ENCODE results near the gene ELFN1.

The ELFN1 gene

DNA sequence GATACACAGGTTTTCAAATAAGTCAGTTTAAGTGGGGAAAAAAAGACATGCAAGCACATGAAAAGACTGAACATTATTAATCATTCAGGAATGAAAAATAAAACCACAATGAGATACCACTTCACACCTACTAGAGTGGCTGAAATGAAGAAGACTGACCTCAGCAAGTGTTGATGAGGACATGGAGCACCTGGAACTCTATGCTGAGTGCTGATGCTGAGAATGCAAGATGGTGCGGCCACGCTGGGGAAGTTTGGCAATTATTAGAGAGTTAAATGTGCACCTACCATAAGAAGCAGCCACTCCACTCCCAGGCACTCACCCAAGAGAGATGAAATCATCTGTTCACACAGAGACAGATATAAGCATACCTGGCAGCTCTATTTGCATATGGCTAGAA lies 32.9 kb upstream of the ELFN1 start:
- DNase-seq (no peak), ATAC-seq (ENCODE audit: insufficient read depth, low read depth) (no peak)
- H3K4me3 ChIP-seq (ENCODE audit: low read depth in 1 of 2, low read length in 2 of 2): no peak overlapping the region
- H3K79me2 ChIP-seq (ENCODE audit: insufficient read depth, low read length): no peaks in the 10 kb centered on the region
- no peak overlapping the region for H3K27ac ChIP-seq (ENCODE audit: low read length)
- no peaks in the 10 kb centered on the region for H3K27me3 ChIP-seq (ENCODE audit: insufficient read depth, low read length, poor library complexity)
- H3K9ac ChIP-seq (ENCODE audit: low read depth, low read length): no peak overlapping the region
- no peaks in the 10 kb centered on the region for H3K36me3 ChIP-seq (ENCODE audit: insufficient read depth, low read length)
- no peaks in the 10 kb centered on the region for H4K20me1 ChIP-seq (ENCODE audit: insufficient read depth, low read length)
- no peak overlapping the region for H3K4me2 ChIP-seq (ENCODE audit: insufficient read depth, low read length)
- H3K9me3 ChIP-seq (ENCODE audit: insufficient read depth, low read length, severe bottlenecking): peaks cover 21% of the 10 kb centered on the region
- H3K4me1 ChIP-seq (ENCODE audit: insufficient read depth, low read length): no peaks in the 10 kb centered on the region; the same call in 1 of the 2 replicates
- H2AFZ ChIP-seq (ENCODE audit: low read depth, low read length): no peak overlapping the region
- no peak for TF ChIP-seq EZH2 (IDR thresholded peaks at IDR 0.05; ENCODE audit: borderline replicate concordance, low read depth, low read length, severe bottlenecking)
- TF ChIP-seq, protein P1, sequence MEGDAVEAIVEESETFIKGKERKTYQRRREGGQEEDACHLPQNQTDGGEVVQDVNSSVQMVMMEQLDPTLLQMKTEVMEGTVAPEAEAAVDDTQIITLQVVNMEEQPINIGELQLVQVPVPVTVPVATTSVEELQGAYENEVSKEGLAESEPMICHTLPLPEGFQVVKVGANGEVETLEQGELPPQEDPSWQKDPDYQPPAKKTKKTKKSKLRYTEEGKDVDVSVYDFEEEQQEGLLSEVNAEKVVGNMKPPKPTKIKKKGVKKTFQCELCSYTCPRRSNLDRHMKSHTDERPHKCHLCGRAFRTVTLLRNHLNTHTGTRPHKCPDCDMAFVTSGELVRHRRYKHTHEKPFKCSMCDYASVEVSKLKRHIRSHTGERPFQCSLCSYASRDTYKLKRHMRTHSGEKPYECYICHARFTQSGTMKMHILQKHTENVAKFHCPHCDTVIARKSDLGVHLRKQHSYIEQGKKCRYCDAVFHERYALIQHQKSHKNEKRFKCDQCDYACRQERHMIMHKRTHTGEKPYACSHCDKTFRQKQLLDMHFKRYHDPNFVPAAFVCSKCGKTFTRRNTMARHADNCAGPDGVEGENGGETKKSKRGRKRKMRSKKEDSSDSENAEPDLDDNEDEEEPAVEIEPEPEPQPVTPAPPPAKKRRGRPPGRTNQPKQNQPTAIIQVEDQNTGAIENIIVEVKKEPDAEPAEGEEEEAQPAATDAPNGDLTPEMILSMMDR (IDR thresholded peaks at IDR 0.05; ENCODE audit: borderline replicate concordance, extremely low read depth, low read length, poor library complexity, severe bottlenecking): no peak

GRCh38 chr7:1638215-1638661 lies 31.8 kb upstream of the ELFN1 start:
- Histone ChIP-seq H3K4me1 (ENCODE audit: insufficient read depth, low read length) (no peaks in the 10 kb centered on the region), H2AFZ (ENCODE audit: low read depth, low read length) (no peak overlapping the region), H3K9me3 (ENCODE audit: insufficient read depth, low read length, severe bottlenecking) (peaks cover 21% of the 10 kb centered on the region), H3K9ac (ENCODE audit: low read depth, low read length) (no peak overlapping the region), H3K27me3 (ENCODE audit: insufficient read depth, low read length, poor library complexity) (no peaks in the 10 kb centered on the region), H3K27ac (ENCODE audit: low read length) (no peak overlapping the region), H3K36me3 (ENCODE audit: insufficient read depth, low read length) (no peaks in the 10 kb centered on the region), H3K4me2 (ENCODE audit: insufficient read depth, low read length) (no peak overlapping the region), H3K4me3 (ENCODE audit: low read depth in 1 of 2, low read length in 2 of 2) (no peak overlapping the region), H3K79me2 (ENCODE audit: insufficient read depth, low read length) (no peaks in the 10 kb centered on the region), H4K20me1 (ENCODE audit: insufficient read depth, low read length) (no peaks in the 10 kb centered on the region)
- no peak for DNase-seq
- no peak for ATAC-seq (ENCODE audit: insufficient read depth, low read depth)
- TF ChIP-seq, protein P1 (IDR thresholded peaks at IDR 0.05; ENCODE audit: borderline replicate concordance, extremely low read depth, low read length, poor library complexity, severe bottlenecking): no peak
- no peak for TF ChIP-seq EZH2 (IDR thresholded peaks at IDR 0.05; ENCODE audit: borderline replicate concordance, low read depth, low read length, severe bottlenecking)

- no peak overlapping the region for H3K4me3 ChIP-seq (ENCODE audit: low read depth in 1 of 2, low read length in 2 of 2)
- H3K27ac ChIP-seq (ENCODE audit: low read length): no peak overlapping the region
- H3K36me3 ChIP-seq (ENCODE audit: insufficient read depth, low read length): no peaks in the 10 kb centered on the region
- ATAC-seq (ENCODE audit: insufficient read depth, low read depth) (no peak), DNase-seq (no peak)
- peaks cover 21% of the 10 kb centered on the region for H3K9me3 ChIP-seq (ENCODE audit: insufficient read depth, low read length, severe bottlenecking)
- no peak overlapping the region for H2AFZ ChIP-seq (ENCODE audit: low read depth, low read length)
- TF ChIP-seq, protein P1 (IDR thresholded peaks at IDR 0.05; ENCODE audit: borderline replicate concordance, extremely low read depth, low read length, poor library complexity, severe bottlenecking): no peak
- no peak for TF ChIP-seq EZH2 (IDR thresholded peaks at IDR 0.05; ENCODE audit: borderline replicate concordance, low read depth, low read length, severe bottlenecking)
- H3K4me1 ChIP-seq (ENCODE audit: insufficient read depth, low read length): no peaks in the 10 kb centered on the region
- H3K27me3 ChIP-seq (ENCODE audit: insufficient read depth, low read length, poor library complexity): no peaks in the 10 kb centered on the region
- no peaks in the 10 kb centered on the region for H4K20me1 ChIP-seq (ENCODE audit: insufficient read depth, low read length)
- H3K9ac ChIP-seq (ENCODE audit: low read depth, low read length): no peak overlapping the region
- H3K4me2 ChIP-seq (ENCODE audit: insufficient read depth, low read length): no peak overlapping the region
- H3K79me2 ChIP-seq (ENCODE audit: insufficient read depth, low read length): no peaks in the 10 kb centered on the region
These were observed 31.0 kb upstream of the ELFN1 start for GRCh38 chr7:1639071-1639470.

Data from DND-41 (cell line).